ENCODE measurements around the gene OR6N1.

Gene OR6N1

DNA sequence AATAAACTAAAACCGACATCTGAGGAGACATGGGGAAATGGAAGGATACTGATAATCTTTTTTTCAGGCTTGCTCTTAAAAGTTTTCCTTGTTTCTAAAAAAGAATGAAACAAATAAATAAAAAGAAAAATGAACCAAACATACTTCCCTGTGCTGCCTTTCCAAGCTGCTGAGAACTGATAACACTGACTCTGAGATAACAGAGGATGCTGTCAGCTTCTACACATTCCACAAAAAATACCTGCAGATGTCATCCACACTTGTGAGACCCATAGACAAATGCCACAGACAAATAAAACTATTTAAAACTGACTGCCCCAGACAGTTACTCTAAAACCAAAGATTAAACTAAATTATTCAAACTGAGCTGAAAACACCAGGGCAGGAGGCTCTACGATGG is 39.5 kb downstream of the OR6N1 start:
- ChIA-PET CTCF (no interaction called here), POLR2A (no interaction called here)
- no peak for DNase-seq (ENCODE audit: extremely low spot score)
- no peak for TF ChIP-seq CTCF (IDR thresholded peaks at IDR 0.05; ENCODE audit: control extremely low read depth, extremely low read depth, low read depth, missing control alignments)

GRCh38 chr1:158731707-158732106 is 40.3 kb downstream of the OR6N1 start:
- no peak for TF ChIP-seq CTCF (IDR thresholded peaks at IDR 0.05; ENCODE audit: control extremely low read depth, extremely low read depth, low read depth, missing control alignments)
- POLR2A ChIA-PET = no interaction called here
- DNase-seq (ENCODE audit: extremely low spot score) = no peak
- CTCF ChIA-PET = interaction anchor here (0.9 to 1.3 kb wide), 2 partner anchors 10 to 12 kb away, joined by 3 read pairs; no protein-coding TSS in a partner anchor

DNA sequence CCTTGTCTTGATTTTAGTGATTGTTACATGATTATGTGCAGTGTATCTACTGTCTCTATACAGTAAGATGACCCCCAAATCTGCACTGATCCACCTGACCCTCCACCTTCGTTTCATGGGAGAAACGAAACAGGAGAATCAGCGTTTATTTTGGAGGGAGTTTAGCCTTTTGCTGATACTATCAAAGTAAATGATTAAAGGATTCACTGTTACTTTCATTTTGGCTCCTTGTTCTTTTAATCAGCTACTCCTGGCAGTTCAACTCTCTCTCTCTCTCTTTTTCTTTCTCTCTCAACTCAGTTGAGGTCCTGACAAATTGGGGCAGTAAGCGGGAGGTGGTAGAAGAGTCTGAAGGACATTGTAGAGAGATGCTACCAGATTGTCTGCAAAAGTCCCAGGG is 41.5 kb downstream of the OR6N1 start:
- no peak for TF ChIP-seq CTCF (IDR thresholded peaks at IDR 0.05; ENCODE audit: control extremely low read depth, extremely low read depth, low read depth, missing control alignments)
- ChIA-PET CTCF (no interaction called here), POLR2A (no interaction called here)
- DNase-seq (ENCODE audit: extremely low spot score) = no peak

DNA sequence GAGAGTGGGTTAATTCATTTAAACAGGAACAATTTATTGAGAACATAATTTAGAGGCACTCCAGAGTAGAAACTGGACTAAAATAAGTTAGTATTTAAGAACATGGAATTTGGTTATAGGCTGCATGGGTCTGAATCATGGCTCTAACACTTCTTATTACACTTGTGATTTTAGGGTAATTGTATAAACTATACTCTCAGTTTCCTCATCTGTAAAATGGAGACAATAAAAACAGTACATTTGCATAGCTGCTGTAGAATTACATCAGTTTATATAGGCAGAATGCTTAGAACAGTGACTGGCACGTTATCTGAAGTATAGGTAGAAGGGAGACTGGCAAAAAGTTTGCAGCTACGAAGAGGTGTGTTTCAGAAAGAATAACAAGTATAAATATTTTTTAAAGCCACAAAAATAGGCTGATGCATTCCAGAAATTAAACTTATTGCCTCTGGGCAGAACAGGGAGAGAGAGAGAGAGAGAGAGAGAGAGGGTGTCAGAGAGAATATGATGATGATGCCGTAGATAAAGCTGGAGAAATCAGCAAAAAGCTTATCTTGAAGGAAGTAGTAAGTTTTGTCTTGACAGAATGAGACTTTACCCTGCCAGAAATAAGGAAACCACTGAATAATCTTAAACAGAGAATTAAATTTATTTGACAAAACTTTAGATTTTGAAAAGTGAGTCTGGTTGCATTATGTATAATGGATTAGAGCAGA is 43.3 kb downstream of the OR6N1 start:
- POLR2A ChIA-PET = no interaction called here
- DNase-seq (ENCODE audit: extremely low spot score) = no peak
- CTCF ChIA-PET = no interaction called here
- TF ChIP-seq CTCF (IDR thresholded peaks at IDR 0.05; ENCODE audit: control extremely low read depth, extremely low read depth, low read depth, missing control alignments) = no peak

- DNase-seq (ENCODE audit: extremely low spot score) = no peak
- TF ChIP-seq CTCF (IDR thresholded peaks at IDR 0.05; ENCODE audit: control extremely low read depth, extremely low read depth, low read depth, missing control alignments) = no peak
- ChIA-PET POLR2A (no interaction called here), CTCF (no interaction called here)
Observed at GRCh38 chr1:158724442-158724841, 47.6 kb downstream of the OR6N1 start.

DNA sequence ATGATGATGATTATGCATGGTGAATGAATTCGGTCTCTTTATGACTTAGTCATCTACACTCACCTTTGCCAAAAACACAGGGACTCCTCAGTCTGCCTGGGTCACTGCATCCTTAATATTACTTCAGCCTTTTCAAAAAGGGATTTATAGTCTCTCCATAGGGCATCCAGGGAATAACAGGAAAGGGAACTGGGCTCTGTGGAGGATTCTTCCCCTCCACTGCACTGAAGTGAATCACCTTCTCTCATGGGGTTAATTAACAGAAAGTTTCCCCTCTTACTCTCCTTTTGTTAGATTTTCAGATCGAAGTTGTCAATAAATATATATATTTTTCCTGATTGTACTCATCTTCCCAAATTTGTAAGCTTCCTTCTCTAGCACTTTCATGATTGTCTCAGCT is 51.4 kb downstream of the OR6N1 start, which contains the start of gene OR6K3:
OR6K3 (minus strand) TSS at position 101 of the 400 bp plus-strand sequence. CDS start 2,605 bp downstream, outside the sequence.
- ChIA-PET CTCF (no interaction called here), POLR2A (no interaction called here)
- no peak for TF ChIP-seq CTCF (IDR thresholded peaks at IDR 0.05; ENCODE audit: control extremely low read depth, extremely low read depth, low read depth, missing control alignments)
- no peak for DNase-seq (ENCODE audit: extremely low spot score)
